Measurements from ENCODE around the gene TPO.

The TPO gene

DNA sequence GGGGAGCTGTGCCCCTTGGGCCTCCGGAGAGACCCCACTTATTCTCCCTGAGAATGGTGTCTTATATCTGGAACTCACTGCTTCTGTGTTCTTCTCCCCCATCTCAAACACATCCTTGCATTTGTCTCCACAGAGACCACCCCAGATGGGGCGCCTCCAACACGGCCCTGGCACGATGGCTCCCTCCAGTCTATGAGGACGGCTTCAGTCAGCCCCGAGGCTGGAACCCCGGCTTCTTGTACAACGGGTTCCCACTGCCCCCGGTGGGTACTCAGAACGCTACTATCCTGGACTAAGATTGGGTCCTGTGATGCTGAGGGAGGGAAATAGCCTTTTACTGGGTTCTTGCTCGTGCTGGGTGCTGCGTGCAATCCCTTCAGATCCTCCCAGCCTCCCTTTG lies 40.3 kb downstream of the TPO start:
- no peak for DNase-seq

DNA sequence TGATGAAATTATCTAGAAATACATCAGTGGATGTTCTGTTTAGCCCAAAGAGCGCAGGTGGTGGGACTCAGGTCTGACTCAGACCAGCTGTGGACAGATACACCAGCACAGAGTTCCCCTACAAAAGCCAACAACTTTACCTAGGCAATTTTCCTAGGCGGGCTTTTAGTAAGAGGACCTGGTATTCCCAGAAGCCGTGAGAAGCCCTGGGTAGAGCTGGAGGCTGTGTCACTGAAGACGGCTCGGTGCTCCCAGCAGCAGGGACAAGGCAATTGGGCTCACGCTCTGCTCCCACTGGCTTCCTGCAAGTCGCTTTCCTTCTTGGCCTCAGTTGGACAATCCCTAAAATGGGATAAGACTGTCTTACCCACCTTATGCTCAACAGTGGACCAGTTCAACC lies 41.1 kb downstream of the TPO start:
- DNase-seq: no peak

- no peak for DNase-seq
Measured at GRCh38 chr2:1455466-1455865, 42.2 kb downstream of the TPO start.

DNA sequence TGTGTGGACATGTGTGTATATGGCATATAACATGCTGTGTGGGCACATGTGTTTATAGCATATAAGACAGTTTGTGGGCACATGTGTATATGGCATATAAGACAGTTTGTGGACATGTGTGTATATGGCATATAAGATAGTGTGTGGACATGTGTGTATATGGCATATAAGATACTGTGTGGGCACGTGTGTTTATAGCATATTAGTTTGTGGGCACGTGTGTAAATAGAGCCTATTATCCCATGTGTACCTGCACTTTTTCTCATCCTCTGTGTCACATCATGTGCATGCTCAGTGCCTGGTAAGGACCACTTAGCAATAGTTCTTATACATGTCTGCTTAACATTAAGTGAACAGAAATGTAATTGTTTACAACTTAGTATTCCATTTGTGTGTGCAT lies 45.2 kb downstream of the TPO start:
- DNase-seq: no peak

- no peak for DNase-seq
Measured at GRCh38 chr2:1459727-1460126, 46.5 kb downstream of the TPO start.

- DNase-seq: no peak
Measured at GRCh38 chr2:1460851-1461418, 47.7 kb downstream of the TPO start.

GRCh38 chr2:1461507-1462390 lies 48.5 kb downstream of the TPO start:
- no peak for DNase-seq

DNA sequence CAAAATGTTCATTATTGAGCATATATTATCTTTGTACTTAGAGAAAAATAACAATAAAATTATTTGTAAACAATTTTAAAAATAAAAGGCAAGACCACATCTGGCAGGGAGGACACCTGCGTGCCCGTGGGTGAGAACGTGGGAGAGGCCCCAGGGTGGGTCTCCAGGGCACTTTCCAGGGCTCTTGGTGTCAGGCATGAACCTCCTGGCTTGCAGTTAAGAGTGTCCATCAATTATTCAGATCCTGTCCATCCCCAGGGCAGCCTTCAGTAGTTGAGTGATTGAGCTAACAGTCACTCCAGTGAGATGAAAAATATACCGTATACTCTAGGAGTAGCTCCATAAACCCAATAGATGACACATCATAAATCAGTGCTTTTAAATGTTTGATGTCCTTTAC lies 49.7 kb downstream of the TPO start:
- no peak for DNase-seq

DNA sequence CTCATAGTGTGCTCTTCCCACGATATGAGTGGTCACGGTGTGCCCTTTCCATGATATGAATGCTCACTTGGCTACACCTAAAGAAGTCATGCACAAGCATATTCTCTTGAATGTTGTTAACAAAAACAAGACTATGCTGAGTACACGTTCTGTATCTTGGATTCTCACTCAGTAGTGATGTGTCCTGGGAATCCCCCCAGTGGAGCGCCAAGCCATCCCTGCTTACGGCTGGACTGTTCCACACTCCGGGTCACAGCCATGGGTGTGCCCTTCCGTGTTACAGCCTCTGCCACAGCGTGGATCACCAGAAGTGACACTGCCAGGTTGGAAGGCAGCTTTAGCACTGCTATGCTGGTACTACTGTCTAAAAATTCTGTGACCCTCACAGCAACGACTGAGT lies 59.1 kb downstream of the TPO start:
- no peak for DNase-seq

GRCh38 chr2:1476617-1477195 lies 63.4 kb downstream of the TPO start:
- DNase-seq: no peak

- DNase-seq: no peak
Measured at GRCh38 chr2:1477196-1478040, 64.2 kb downstream of the TPO start.

- no peak for DNase-seq
Measured at GRCh38 chr2:1478311-1479305, 65.3 kb downstream of the TPO start.

GRCh38 chr2:1479346-1479745 lies 66.1 kb downstream of the TPO start:
- no peak for DNase-seq

DNA sequence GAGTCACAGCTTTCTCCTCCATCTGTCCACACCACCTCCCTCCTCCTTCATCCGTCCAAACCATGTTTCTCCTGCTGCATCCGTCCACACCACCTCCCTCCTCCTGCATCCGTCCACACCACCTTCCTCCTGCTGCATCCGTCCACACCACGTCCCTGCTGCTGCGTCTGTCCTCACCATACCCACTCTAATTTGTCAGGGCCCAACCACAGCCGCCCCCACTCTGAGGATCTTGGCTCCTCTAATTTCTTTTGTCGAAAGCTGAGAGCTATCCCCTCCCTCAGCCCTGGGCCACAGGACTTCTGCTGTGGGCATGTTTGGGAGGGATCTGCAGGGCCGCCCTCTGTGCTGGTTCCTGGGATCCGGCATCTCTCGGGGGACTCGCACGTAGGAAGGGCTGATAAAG lies 67.4 kb downstream of the TPO start:
- DNase-seq: no peak

GRCh38 chr2:1481406-1482252 lies 68.4 kb downstream of the TPO start:
- DNase-seq: no peak

GRCh38 chr2:1482253-1482675 lies 69.0 kb downstream of the TPO start:
- no peak for DNase-seq

GRCh38 chr2:1482981-1483380 lies 69.7 kb downstream of the TPO start:
- no peak for DNase-seq

- no peak for DNase-seq
Measured at GRCh38 chr2:1483551-1483950, 70.3 kb downstream of the TPO start.

DNA sequence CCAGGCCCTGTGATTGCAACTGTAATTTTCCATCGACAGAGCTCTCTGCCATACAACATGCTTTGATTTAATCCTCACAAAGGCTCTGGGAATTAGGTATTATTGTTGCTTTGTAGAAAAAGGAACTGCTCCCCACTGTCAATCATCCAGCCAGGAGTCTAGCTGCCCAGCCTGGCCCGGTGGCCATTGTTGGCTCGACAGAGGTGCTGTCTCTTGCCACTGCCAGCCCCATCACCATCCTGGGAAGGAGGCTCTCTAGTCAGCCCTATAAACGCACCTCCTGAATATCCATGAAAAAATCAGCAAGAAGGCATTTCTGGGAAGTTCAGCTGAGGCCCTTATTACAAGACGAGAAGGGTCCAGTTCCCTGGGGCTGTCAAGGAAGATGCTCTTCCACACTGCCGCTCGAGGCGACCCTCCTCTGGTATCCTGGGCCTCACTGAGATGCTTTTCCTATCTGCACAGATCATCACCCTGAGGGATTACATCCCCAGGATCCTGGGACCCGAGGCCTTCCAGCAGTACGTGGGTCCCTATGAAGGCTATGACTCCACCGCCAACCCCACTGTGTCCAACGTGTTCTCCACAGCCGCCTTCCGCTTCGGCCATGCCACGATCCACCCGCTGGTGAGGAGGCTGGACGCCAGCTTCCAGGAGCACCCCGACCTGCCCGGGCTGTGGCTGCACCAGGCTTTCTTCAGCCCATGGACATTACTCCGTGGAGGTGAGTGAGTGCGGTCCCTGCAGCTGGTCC lies 71.0 kb downstream of the TPO start:
- no peak for DNase-seq

- DNase-seq: no peak
Measured at GRCh38 chr2:1486670-1487069, 73.4 kb downstream of the TPO start.
